Suprapubic skin (tissue), 4 donors: Measurements from ENCODE around the gene OR2A2. TPM values are rescaled to one million over a fixed set of nuclear protein-coding genes. Genes with fewer than 3 reads are reported as not detected.

ENCODE experiments used
- DNase-seq, 2 donors: peaks; one replicate each; pipeline ENCODE4 v3.0.0-alpha.2; 2019; ENCODE audit warnings: low spot score in 2 of 2
- H3K27ac ChIP-seq: fragments of 200-600 bp; sonication (generic); one replicate; pipeline ENCODE4 v1.5.1; 2019
- H3K27me3 ChIP-seq: fragments of 200-600 bp; sonication (generic); one replicate; pipeline ENCODE4 v1.5.1; 2019
- H3K36me3 ChIP-seq: fragments of 200-600 bp; sonication (generic); one replicate; pipeline ENCODE4 v1.5.1; 2019
- H3K4me1 ChIP-seq: fragments of 200-600 bp; sonication (generic); one replicate; pipeline ENCODE4 v1.5.1; 2019
- H3K4me3 ChIP-seq: fragments of 200-600 bp; sonication (generic); one replicate; pipeline ENCODE4 v1.5.1; 2019; ENCODE audit warnings: mild to moderate bottlenecking
- H3K9me3 ChIP-seq: fragments of 200-600 bp; sonication (generic); one replicate; pipeline ENCODE4 v1.5.1; 2019
- EP300 ChIP-seq: sonication (generic); formaldehyde crosslinking; IDR thresholded peaks from one replicate; pipeline ENCODE4 v1.6.1; 2017; ENCODE audit warnings: antibody characterized with exemption
- POLR2A ChIP-seq, 2 donors: fragments of 450-650 bp; IDR thresholded peaks; one replicate each; pipeline ENCODE4 v1.6.1; 2017; ENCODE audit warnings: antibody characterized with exemption in 2 of 2, mild to moderate bottlenecking in 2 of 2, moderate library complexity in 2 of 2
- POLR2AphosphoS5 ChIP-seq, 3 donors: sonication (generic); formaldehyde crosslinking; IDR thresholded peaks; one replicate each; pipeline ENCODE4 v1.6.1; 2017; ENCODE audit warnings: antibody characterized with exemption in 3 of 3
- WGBS: methylation state at CpG from one replicate; pipeline ENCODE4 v1.1.5; 2018; 5-methylcytosine and 5-hydroxymethylcytosine counted together
- total RNA-seq, 4 donors: library from RNA; depleted of rRNA; stranded (reverse); fragments of >200 nt; gene quantifications; one replicate each; pipeline ENCODE4 v1.1.0, GENCODE V29; 2016
- TF ChIP-seq, protein P1 (sequence below), 2 donors: fragments of 200-600 bp in 1 of 2; fragments of 450-650 bp in 1 of 2; sonication (generic) in 1 of 2; IDR thresholded peaks; one replicate each; pipeline ENCODE4 v1.5.1; 2016 to 2019; ENCODE audit warnings: antibody characterized with exemption in 2 of 2, mild to moderate bottlenecking in 1 of 2, moderate library complexity in 1 of 2

The OR2A2 gene
- total RNA-seq, 4 donors from 2014 or later: not detected

DNA sequence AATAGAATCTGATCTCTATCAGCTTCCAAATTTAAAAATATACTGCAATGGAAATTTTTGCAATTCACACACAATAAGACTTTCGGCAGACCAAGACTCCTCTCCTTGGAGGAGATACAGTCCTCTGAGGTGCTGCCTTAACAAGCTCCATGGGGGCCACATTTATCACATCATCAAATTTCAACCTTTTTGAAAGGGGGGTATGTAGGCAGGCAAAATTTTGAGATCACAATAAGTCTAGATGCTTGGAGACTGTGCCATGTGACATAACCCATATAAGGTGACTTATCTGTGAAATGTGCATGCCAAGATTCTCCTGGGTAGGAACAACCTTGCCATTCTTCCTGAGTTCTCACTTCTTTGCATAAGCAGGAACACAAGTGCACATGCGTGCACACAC, 23.4 kb upstream of the OR2A2 start, which contains the start of gene OR2A12:
Gene OR2A12 (plus strand): TSS at position 301 of the 400 bp plus-strand sequence. CDS start 8,830 bp downstream, outside the sequence.
- no peaks in the 10 kb centered on the region for H3K9me3 ChIP-seq
- DNase-seq: no peak
- H3K4me1 ChIP-seq: no peaks in the 10 kb centered on the region
- H3K4me3 ChIP-seq: no peak within 1 kb of the TSS
- H3K36me3 ChIP-seq: no peaks in the 10 kb centered on the region
- no peak within 1 kb of the TSS for H3K27ac ChIP-seq
- TF ChIP-seq, protein P1, sequence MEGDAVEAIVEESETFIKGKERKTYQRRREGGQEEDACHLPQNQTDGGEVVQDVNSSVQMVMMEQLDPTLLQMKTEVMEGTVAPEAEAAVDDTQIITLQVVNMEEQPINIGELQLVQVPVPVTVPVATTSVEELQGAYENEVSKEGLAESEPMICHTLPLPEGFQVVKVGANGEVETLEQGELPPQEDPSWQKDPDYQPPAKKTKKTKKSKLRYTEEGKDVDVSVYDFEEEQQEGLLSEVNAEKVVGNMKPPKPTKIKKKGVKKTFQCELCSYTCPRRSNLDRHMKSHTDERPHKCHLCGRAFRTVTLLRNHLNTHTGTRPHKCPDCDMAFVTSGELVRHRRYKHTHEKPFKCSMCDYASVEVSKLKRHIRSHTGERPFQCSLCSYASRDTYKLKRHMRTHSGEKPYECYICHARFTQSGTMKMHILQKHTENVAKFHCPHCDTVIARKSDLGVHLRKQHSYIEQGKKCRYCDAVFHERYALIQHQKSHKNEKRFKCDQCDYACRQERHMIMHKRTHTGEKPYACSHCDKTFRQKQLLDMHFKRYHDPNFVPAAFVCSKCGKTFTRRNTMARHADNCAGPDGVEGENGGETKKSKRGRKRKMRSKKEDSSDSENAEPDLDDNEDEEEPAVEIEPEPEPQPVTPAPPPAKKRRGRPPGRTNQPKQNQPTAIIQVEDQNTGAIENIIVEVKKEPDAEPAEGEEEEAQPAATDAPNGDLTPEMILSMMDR (IDR thresholded peaks at IDR 0.05): no peak
- TF ChIP-seq EP300 (no peak), POLR2AphosphoS5 (IDR thresholded peaks at IDR 0.05) (no peak), POLR2A (IDR thresholded peaks at IDR 0.05) (no peak)
- 85% methylated on average over 2 of the region's 2 CpGs for WGBS
- H3K27me3 ChIP-seq: no peaks in the 10 kb centered on the region

DNA sequence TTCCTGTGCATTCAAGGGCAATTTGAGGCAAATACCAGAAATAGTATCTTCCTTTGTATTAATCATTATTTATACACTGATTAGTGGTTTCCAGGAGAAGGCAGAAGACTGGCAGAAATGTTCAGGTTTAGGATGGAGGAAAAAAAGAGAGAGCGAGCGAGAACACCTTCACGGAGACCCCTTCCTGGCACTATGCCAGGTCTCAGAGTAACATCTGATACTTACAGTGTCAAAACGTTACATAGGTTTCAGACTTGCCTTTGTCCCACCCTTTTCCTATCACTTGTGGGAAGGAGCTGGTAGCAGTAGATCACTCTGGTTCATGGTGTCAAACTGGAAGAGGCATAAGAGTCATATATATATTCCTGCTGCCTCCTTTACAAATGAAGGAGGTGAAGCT, 22.7 kb upstream of the OR2A2 start:
- H3K36me3 ChIP-seq: no peaks in the 10 kb centered on the region
- H3K27ac ChIP-seq: no peak overlapping the region
- no peaks in the 10 kb centered on the region for H3K4me1 ChIP-seq
- 30% methylated on average over 4 of the region's 4 CpGs for WGBS
- DNase-seq: no peak
- no peak for TF ChIP-seq EP300
- TF ChIP-seq POLR2AphosphoS5 (IDR thresholded peaks at IDR 0.05): no peak
- TF ChIP-seq POLR2A (IDR thresholded peaks at IDR 0.05): no peak
- TF ChIP-seq, protein P1 (IDR thresholded peaks at IDR 0.05): no peak
- H3K4me3 ChIP-seq: no peak overlapping the region
- no peaks in the 10 kb centered on the region for H3K27me3 ChIP-seq
- no peaks in the 10 kb centered on the region for H3K9me3 ChIP-seq

DNA sequence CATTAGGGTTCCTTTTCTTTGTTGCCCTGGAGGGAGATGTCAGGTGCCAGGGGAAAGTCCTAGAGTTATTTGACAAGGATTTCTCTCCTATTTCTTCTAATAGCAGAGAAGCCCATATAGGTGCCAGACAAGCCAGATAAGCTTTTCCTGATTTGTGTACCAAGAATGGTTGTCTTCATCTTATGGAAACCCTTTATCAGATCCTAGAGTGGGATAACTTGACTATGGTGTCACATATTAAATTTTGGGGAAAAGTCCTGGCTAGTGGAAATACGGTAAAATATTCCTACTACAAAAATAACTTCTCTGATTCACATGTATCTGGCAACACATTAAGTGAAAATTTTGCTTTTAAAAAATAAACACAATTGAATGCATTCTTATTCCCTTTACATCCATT, 22.2 kb upstream of the OR2A2 start:
- DNase-seq: no peak
- TF ChIP-seq, protein P1 (IDR thresholded peaks at IDR 0.05): no peak
- TF ChIP-seq EP300: no peak
- no peak for TF ChIP-seq POLR2AphosphoS5 (IDR thresholded peaks at IDR 0.05)
- TF ChIP-seq POLR2A (IDR thresholded peaks at IDR 0.05): no peak
- H3K36me3 ChIP-seq: no peaks in the 10 kb centered on the region
- H3K9me3 ChIP-seq: no peaks in the 10 kb centered on the region
- H3K4me3 ChIP-seq: no peak overlapping the region
- no peaks in the 10 kb centered on the region for H3K4me1 ChIP-seq
- H3K27ac ChIP-seq: no peak overlapping the region
- H3K27me3 ChIP-seq: no peaks in the 10 kb centered on the region
- WGBS: 71% methylated on average over 1 of the region's 1 CpG

DNA sequence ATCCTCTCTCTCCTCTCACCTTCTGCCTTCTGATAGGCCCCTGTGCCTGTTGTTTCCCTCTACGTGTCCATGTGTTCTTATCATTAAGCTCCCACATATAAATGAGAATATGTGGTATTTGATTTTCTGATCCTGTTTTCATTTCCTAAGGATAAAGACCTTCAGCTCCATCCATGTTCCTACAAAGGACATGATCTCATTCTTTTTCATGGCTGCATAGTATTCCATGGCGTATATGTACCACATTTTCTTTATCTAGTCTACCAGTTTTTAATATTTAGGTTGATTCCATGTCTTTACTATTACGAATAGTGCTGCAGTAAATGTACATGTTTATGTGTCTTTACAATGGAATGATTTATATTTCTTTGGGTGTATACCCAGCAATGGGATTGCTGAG, 18.7 kb upstream of the OR2A2 start:
- H3K27ac ChIP-seq: no peak overlapping the region
- H3K9me3 ChIP-seq: no peaks in the 10 kb centered on the region
- 88% methylated on average over 3 of the region's 3 CpGs for WGBS

DNA sequence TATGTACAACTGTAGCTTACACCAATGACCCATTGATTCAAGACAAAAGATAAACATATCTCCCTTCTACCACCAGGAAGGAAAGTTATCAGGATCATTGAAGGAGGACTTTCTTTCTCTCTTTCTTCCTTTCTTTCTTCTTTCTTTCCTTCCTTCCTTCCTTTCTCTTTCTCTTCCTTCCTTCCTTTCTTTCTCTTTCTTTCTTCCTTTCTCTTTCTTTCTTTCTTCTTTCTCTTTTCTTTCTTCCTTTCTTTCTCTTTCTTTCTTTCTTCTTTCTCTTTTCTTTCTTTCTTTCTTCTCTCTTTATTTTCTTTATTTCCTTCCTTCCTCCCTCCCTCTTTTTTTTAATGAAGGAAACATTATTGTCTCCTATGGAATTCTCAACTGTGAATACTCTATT, 10.6 kb upstream of the OR2A2 start:
- Histone ChIP-seq H3K4me3 (no peak overlapping the region), H3K27me3 (no peaks in the 10 kb centered on the region), H3K36me3 (no peaks in the 10 kb centered on the region), H3K9me3 (no peaks in the 10 kb centered on the region), H3K4me1 (no peaks in the 10 kb centered on the region), H3K27ac (no peak overlapping the region)
- TF ChIP-seq, protein P1 (IDR thresholded peaks at IDR 0.05): no peak
- TF ChIP-seq POLR2AphosphoS5 (IDR thresholded peaks at IDR 0.05) (no peak), POLR2A (IDR thresholded peaks at IDR 0.05) (no peak), EP300 (no peak)
- DNase-seq: no peak

More for the DNA sequence above, 18.7 kb upstream of the OR2A2 start:
- Histone ChIP-seq H3K4me1 (no peaks in the 10 kb centered on the region), H3K36me3 (no peaks in the 10 kb centered on the region), H3K4me3 (no peak overlapping the region), H3K27me3 (no peaks in the 10 kb centered on the region)
- DNase-seq: no peak
- TF ChIP-seq EP300 (no peak), POLR2AphosphoS5 (IDR thresholded peaks at IDR 0.05) (no peak), POLR2A (IDR thresholded peaks at IDR 0.05) (no peak)
- TF ChIP-seq, protein P1 (IDR thresholded peaks at IDR 0.05): no peak
